ENCODE results near the gene DNAH1.

DNAH1 gene

DNA sequence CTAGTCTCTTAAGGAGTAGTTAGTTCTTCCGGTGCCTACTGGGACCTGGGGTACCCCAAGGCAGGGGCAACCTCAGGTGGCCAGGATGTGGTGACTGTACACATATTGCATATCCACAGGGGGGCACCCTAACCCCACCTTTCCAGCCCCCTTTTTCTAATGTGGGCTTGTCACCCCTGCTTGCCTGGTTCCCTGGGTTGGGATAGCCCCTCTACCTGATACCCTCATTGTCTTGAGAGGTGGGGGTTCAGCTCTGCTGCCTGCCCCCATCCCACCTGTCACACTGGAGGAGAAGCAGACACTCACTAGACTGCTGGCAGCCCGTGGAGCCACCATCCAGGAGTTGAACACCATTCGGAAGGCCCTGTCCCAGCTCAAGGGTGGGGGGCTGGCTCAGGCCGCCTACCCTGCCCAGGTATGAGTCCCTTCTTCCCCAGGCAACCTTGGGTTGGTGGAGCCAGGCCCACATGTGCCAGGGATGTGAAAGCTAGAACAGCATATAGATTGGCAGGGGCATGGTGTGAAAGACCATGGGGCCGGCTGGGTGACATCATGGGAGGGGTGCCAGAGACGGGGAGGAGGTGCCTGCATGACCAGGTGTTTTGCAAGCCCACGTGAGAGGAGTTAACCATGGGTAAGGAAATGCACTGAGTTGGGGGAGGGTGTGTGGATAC lies 24.5 kb upstream of the DNAH1 start:
- DNase-seq: no peak

DNA sequence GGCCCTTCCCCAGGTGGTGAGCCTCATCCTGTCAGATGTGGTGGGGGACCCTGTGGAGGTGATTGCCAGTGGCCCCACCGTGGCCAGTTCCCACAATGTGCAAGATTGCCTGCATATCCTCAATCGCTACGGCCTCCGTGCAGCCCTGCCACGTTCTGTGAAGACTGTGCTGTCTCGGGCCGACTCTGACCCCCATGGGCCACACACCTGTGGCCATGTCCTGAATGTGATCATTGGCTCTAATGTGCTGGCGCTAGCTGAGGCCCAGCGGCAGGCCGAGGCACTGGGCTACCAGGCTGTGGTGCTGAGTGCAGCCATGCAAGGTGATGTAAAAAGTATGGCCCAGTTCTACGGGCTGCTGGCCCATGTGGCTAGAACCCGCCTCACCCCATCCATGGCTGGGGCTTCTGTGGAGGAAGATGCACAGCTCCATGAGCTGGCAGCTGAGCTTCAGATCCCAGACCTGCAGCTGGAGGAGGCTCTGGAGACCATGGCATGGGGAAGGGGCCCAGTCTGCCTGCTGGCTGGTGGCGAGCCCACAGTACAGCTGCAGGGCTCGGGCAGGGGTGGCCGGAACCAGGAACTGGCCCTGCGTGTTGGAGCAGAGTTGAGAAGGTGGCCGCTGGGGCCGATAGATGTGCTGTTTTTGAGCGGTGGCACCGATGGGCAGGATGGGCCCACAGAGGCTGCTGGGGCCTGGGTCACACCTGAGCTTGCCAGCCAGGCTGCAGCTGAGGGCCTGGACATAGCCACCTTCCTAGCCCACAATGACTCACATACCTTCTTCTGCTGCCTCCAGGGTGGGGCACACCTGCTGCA lies 23.7 kb upstream of the DNAH1 start:
- no peak for DNase-seq

DNA sequence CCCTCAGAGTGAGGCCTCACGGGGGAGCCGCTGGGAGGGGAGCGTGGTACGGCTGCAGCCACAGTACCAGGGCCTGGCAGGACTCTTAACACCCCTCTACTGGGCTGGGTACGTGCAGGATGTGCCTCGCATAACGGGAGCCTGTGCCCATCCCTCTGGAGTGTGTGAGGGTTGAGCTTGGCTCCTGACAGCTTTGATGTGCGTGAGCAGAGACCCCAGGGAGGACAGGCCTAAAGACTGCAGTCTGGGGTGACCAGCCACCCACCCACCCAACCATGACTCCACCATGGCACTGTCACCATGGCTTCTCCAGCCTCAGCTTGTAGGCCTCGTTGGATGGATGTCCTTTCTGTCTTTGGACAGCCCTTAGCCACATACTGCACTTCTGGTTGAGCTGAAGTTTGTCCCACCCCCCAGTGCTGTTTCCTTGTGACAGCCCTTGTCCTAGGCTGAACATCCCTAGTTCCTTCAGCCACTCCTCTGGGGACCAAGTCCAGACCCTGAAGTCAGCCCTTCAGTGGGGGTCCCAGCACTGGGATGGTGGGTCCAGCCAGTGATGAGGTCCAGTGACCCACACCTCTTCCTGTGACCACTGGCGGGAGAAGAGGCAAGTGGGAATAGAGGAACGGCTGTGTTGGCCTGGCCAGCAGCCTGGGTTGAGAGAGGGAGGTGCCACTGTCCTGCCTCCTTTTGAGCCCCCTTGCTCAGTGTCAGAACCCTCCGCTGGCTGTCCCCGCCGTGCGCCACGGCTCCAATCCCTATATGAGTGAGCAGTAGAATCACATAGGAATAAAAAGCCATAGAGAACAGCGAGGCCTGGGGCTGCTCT lies 22.4 kb upstream of the DNAH1 start:
- DNase-seq: no peak

DNA sequence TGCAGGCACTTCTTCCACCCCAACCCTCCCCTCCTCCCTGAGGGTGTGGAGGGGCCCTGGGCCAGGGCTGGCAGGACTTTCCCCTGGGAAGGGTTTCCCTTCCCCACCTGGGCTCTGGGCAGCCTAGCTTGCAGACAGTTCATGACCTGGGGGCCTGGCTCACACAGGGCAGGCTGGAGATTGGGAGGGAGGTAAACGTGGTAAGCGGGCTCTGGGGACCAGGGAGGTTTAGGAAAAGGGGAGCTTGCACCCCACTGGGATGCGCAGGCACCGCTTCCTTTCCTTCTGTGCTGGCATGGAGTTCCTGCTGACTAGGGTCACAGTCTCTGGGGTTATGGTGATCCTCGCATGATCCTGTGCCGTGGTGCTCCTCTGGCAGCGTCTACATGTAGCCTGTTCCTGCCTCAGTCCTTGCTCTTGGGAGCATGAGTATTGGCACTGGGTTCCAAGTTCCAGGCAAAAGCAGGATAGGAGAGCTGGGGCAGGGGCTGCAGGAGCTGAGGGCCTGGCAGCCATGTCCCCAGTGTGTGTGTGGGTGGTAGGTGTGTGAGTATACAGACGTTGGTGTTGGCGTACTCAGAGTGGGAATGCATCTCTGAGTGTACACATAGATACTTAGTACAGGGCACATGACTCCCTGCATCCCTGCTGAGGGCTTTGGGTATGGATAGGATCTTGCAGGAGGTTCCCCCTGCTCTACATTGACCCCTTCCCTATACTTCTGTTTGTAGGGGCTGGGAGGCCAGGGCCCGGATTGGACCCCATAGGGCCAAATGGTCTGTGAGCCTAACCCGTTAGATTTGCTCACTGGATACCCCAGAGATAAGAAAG lies 21.6 kb upstream of the DNAH1 start:
- DNase-seq: no peak

DNA sequence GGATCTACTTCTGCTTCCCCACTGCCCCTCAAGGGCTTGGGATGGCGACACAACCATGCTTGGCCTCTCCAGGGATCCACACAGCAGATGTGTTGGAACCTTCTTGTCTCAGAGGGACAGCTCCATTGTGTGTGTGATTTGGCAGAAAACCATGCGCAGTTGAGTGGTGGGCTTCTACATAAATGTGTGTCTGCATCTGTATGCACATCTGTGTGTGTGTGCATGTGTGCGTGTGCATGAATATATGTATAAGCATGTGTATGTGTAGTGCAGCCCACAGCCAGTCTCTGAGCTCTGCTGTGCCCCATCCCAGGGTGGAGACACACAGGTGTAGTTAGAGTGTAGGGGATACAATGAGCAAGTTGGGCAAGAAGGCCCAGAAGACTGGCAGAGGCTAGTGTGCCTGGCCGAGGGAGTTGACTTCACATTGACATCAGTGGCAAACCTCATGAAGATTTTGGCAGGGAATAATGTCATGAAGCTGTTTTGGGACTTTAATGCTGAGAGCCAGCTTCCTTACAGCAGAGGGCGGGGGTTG lies 20.4 kb upstream of the DNAH1 start:
- no peak for DNase-seq

DNA sequence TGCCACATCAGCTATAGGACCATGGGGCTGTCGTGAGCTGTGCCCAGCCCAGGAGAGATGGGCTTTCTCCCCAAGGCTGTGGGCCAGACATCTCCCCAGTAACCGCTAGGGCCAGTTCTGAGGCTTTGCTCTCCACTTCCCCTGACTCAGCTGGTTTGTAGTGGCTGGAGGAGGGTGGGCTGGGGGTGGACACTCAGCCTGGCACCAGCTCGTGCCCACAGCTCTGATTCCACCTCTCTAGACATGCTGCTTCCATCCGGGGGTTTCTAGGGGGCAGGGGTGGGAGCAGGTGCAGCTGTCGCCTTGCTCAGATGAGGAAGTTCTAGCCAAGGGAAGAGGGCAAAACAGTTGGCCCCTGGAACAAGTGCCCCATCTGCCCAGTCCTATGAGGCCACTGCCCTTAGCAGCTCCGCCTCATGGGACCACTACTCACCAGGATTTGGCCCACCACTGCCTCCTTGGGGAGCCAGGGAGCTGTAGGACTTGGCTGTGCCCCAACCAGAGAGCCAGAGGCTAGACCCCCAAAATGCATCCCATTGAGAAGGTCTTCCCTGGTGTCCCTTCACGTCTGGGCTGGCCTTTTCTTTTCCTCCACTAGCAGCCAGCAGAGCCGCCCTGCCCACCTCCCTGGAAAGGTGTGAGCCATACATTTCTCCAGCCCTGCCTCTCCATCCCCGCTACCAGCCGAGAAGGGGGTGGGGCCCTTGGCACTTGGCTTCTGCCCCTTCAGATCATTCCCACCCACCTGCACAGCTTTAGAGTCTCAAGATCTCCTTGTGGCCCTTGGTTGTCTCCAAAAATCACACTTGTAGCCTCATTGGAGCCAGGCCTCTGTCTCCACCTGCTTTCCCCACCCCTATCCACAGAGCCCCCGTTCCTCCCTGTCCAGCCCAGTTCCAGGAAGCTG lies 18.6 kb upstream of the DNAH1 start:
- DNase-seq: no peak

DNA sequence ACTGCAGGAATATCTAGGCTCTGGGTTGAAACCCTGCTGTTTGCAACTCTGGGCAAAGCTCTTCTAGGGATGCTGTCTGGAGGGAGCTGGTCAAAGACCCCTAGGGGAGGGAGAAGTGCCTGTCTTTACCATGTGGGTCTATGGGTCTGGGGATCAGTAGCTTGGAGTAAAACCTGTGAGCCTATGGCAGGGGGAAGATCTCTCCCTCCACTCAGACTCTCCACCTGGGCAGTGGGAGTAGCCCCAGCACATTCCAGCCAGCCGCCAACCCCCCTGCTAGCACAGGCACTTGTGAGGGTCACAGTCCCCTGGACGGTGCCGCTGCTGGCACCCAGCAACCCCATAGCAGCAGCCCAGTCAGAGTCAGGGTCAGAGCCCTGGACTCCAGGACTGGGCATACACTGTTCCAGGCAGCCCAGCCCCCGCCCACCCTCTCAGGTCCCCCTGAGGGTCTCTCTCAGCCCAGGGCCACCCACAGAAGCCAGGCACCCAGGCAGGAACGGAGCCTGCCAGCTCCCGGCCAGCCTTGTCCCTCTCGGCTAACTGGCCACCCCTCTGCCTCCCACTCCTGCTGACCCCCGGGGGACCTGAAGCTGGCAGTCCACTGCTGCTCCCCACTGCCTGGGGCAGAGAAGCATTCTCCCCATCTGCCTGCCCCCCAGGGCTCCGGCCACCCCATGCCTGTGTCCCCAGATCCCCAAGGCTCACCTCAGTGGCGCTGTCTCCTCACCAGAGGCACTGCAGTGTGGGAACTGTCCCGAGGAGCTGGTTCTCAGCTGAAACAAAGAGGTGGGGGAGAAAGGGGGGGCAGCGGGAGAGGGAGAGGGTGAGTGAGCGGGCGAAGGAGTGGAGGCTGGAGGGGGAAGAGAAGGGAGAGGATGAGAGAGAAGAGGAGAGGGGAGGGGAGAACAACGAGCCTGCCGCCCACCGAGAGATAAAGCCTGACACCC lies 17.7 kb upstream of the DNAH1 start:
- no peak for DNase-seq

DNA sequence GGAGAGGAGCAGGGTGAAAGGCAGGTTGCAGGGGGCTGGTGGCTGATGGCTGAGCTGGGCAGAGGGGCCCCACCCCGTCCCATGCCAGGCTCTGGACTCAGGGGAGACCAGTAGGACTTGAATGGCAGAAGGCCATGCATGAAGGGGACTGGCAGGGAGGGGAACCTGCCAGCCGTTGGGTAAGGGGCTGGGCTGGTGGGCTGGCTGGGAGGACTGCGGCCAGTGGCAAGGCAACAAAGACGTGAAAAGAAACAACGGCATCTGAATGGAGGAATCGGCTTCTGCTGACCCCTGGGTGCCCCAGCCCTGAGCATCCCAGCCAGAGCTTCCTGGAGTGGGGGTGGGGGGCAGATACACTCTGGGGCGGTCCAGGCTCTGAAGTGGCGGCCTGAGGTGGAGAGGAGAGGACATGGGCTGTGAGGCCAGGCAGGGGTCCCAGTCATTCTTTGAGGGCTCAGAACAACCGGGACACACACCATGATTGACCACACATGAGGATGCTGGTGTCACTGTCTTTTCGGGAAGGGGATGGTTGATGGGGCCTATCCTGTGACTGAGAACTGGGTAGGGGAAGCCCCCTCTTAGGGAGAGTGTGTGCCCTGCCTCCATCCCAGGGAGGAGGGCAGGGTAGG lies 16.8 kb upstream of the DNAH1 start:
- DNase-seq: no peak

DNA sequence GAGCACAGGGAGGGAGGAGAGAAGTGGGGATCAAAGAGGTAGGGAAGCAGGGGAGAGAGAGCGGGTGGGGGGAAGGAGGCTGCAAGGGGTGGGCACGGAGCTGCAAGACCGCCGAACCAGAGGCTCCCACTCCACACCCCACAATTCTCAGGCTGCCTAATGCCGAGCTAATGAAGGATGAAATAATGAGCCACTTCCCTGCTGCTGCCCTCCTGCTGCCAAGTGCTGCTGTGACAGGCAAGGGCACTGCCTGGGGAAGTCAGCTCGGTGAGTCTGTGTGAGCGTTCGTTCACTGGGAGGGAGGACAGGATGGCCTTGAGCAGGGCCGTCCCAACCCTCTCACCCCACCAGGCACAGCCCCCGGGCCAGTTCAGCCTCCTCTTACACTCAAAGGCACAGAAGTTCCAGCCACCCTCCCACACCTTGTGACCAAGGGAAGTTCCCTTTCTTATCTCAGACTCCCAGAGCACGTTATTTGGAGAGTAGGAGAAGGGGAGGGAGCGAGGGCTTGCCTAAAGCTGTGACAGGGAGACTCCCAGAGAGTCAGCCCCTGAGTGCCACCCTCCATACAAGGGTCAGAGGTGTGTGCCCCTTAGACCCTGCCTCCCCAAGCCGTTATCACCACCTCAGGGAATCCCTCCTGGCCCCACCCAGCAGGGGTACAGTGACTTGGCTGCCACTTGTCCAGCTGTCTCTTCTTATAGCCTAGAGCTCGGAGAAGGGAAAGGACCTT lies 16.1 kb upstream of the DNAH1 start:
- no peak for DNase-seq

DNA sequence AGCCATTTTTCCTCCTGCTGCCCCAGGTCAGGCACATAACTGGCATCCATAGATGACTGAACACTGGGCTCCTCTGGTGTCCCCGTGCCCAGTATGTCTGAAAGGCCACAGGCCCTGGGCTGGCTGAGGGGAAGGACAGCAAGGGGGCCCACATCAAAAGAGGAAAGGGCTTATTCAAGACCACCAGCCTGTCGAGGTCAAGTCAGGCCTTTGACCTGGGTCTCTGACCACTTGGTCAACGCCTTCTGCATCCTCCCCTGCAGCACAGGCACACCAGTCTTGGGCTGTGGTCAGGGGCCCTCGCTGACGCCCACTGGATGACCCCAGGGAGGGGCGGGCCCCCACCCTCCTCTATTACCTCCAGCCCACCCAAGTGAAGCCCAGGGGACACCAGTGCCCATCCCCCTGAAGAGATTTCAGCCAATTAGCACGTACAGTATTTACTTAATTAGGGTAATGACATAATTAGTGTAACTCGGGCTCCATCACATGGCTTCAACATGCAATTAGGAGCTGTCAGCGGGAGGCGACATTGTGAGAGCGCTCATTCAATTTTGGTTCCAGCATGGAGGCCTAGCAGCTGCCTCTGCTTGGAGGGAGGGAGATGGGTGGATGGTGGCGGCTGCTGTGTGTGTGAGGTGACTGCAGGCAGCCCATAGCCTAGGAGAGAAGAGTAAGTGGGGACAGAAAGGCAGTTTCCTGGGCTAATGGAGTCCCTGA lies 13.5 kb upstream of the DNAH1 start:
- DNase-seq: no peak

DNA sequence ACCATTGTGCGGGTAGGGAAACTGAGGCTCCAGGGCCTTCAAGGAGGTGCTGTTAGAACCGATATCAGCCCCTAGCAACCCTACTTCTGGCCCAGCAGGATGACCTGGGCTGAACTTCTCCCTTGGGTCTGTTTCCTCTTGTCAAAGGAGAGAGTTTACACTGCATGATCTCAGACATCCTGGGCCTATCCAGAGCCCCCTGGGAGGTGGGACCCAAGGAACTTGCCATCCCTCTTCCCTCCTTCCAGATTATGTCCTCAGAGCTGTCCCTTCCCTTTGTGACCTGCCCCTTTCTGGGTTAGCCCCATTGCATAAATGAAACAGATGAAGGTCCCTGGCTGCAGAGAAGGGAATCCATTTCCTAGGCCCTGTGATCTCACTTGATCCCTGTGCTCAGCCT lies 12.3 kb upstream of the DNAH1 start:
- DNase-seq: no peak

DNA sequence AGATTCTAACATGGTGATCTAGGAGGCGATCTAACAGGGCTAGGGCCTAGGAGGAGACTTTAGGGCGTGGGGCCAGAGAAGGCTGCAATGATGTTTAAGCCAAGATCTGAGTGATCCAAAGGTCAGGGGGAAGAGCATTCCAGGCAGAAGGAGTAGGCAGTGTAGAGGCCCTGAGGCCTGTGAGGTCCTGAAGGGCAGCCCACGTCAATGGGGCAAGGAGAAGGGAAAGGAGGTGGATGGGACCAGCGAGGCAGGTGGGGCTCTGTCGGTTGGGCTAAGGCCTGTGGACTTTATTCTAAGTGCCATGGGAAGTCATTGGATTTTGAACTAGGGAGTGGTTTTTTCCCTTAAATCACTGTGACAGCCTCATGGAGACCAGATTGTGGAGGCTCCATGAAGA lies 10.2 kb upstream of the DNAH1 start:
- no peak for DNase-seq

DNA sequence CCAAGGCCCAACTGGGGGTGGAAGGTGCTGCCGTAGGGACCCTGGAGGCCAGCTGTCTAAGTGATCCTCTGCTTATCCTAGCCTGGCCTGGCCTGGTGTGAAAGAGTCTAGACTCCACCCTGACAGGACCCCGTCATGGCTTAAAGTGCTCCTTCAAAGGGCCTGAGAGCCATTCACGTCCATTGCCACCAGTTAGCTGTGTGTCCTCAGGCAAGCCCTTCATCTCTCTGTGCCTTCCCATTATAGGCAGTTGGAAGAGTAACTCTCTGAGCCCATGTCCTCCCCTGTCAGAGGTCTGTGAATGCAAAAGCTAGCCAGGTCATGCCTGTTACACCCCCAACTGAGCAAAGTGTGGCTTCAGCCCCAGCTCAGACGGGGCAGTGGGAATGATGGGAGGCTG lies 9.1 kb upstream of the DNAH1 start:
- no peak for DNase-seq

DNA sequence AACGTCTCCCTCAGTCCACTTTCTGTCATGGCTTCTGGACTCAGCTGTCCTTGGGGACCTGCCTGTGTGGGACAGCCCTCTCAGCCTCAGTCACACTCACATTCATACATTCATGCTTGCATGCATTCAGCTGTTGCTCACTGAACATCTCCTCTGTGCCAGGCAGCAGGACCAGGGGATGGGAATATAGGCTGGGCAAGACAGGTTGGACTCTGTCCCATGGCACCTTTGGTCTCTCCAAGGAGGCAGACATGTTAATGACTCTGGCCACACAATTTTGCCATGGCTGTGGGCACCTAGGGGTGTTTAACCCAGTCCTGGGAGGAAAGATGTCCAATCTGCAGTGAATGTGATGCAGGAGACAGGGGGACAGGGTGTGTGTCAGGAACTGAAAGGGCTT lies 7.8 kb upstream of the DNAH1 start:
- no peak for DNase-seq

DNA sequence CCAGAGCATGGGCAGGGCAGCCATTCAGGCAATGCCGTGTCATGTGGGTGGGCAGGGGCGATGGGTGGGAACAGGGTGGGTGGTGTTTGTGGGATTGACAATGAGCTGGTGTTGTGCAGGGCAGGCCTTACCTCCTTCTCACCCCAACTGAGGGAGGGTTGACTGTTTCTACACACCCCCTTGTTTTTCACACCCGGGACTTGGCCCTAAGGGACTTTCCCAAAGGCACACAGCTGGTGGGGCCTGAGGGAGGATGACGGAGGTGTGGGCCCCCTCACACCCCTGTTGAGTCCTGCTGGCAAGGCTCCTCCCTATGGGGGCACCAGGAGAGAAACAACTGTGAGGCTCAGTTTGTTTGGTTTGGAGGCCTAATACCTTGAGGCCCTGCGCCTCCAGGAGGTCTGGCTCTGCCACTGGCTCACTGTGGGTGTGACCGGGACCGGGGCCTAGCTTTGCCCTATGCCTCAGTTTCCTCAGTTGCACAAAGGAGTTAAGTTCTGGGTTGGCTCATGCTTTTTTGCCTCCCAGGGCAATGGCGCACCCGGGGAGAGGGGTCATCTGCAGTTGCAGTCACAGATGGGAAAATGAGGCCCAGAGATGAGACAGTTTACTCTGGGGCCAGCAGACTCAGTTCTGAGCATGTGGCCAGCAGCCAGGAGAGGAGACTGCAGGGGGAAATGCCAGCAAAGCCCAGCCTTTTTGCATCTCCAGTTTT lies 5.1 kb upstream of the DNAH1 start:
- DNase-seq: no peak

DNA sequence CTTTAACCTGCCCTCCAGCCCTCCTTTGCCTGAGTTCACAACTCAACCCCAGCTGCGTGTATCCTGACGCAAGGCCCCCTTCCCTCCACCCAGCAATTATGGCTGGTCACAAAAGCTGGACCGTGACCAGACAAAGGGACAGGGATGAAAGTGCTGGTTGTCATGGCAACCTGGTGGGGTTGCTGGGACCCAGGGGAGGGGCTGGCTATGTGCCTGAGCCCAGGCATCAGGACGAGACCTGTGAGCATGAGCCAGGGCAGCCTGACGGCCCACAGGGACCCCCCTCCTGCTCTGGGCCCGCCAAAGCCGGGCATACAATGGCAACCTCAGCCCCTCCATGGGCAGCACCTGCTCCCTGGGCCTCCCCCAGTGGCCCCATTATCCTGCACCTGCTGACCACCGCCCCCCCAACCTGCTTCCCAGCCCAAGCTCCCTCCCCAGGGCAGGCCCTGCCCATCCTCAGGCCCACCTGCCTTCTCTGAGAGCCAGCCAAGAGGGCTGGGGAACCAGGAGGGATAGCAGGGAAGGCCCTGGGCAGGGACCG lies 4.5 kb upstream of the DNAH1 start:
- no peak for DNase-seq

DNA sequence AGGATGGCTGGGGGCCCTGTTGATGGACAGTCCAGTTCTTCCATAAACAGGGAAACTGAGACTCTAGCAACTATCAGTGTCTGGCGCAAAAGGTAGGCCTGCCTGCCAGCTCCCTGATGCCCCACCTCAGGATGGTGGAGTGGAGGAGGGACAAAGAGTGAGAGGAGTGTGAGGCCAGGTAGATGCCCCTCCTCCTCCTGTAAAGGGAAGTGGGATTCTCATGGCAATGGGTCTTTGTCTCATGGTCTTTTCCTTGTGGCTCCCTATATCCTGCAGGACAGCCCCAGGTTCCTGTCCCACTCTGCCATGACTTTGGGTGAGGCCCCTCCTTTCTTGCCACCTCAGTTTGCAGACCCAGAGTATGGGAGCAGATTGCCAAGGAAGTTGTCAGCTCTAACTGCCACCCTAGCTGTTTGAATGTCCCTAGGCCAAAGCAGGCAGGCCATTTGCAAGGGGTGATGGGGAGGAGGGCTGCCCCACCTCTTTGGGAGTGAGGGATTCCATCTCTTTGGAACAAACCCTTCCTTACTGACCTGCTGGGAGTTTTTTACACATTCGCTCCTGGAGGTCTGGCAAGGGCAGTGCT lies 2.8 kb upstream of the DNAH1 start:
- no peak for DNase-seq

Data from NCI-H1048 (cell line).